HFF-Myc (cell line): ENCODE measurements around the gene MED8.

ENCODE experiments used
- DNase-seq: peaks from one replicate; pipeline ENCODE4 v3.0.0-alpha.2; 2011; ENCODE audit warnings: low read depth; ENCODE audit errors: extremely low read depth
- H3K4me3 ChIP-seq: replicated peaks from 2 replicates; pipeline ENCODE4 v1.5.1; 2011; ENCODE audit warnings: low read depth, mild to moderate bottlenecking, control low read depth, low read length
- CTCF ChIP-seq: IDR thresholded peaks from 2 replicates; pipeline ENCODE4 v1.5.1; 2012; ENCODE audit warnings: mild to moderate bottlenecking, low read depth, low read length, control low read depth; ENCODE audit errors: missing control alignments

Gene MED8

DNA sequence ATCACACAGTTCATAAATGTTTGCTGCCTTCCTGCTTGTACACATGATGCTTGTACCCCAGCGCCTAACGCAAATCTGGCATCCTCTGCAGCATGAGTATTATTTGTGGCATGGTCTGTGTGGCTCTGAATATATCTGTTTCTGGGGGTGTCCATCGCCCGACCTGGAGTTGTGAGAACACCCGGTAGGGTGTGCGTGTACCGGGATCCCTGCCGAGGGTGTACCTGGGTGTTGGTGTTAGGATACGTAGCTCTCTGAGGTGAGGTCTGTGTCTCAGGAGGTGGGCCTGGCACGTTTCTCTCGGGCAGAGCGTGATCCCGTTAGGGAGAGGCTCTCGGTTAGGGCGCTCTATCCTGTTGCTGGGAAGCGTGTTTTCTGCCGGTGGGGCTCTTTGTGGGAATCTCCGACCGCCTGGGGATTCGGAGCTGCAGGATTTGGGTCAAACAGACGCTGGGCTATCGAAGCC is 41.2 kb downstream of the MED8 start:
- no peak for DNase-seq
- H3K4me3 ChIP-seq: peak overlapping the region; percentile 41
- TF ChIP-seq CTCF: no peak

DNA sequence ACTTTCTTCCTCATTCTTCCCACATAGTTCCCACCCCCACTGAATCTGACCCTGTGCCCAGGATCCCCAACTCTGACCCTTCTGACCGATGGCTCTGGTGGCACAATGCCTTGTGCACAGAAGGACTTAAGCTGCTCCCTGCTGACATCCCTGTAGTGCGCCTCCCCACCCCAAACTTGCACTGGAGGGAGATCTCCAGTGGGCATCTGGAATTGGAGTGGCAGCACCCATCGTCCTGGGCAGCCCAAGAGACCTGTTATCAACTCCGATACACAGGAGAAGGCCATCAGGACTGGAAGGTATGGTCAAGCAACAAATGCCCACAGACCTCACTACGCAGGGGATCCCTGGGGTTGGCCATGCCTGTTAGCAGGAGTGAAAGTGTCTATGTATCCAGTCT is 43.0 kb downstream of the MED8 start:
- no peak overlapping the region for H3K4me3 ChIP-seq
- TF ChIP-seq CTCF: no peak
- no peak for DNase-seq

DNA sequence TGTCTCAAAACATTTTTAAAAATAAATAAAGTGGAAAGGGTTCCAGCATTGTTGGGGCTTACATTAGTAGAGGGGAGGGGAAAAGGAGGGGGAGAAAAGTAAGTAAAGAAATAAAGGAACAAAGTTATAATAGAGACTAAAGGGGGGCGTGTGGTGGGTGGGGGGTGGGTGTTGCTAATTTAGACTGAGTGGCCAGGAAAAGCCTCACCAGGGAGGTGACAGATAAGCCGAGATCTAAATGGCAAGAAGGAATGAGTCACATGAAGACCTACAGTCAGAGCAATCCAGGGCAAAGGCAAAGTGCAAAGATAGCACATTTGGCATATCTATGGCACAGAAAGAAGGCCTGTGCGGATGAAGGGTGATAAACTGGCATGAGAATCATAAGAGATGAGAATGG is 44.5 kb downstream of the MED8 start:
- DNase-seq: no peak
- no peak overlapping the region for H3K4me3 ChIP-seq
- TF ChIP-seq CTCF: no peak

GRCh38 chr1:43344267-43344850 is 45.2 kb downstream of the MED8 start:
- no peak for TF ChIP-seq CTCF

GRCh38 chr1:43340559-43340958 is 49.0 kb downstream of the MED8 start:
- TF ChIP-seq CTCF: no peak
- no peak for DNase-seq
- H3K4me3 ChIP-seq: no peak overlapping the region

More at GRCh38 chr1:43344267-43344850, 45.2 kb downstream of the MED8 start:
- no peak overlapping the region for H3K4me3 ChIP-seq
- DNase-seq: no peak

- TF ChIP-seq CTCF: no peak
- DNase-seq: no peak
- no peak overlapping the region for H3K4me3 ChIP-seq
Measured at GRCh38 chr1:43339584-43340232, 49.9 kb downstream of the MED8 start.

GRCh38 chr1:43338001-43338400 is 51.6 kb downstream of the MED8 start:
- H3K4me3 ChIP-seq: no peak overlapping the region
- TF ChIP-seq CTCF: no peak
- no peak for DNase-seq
